AG04450 (cell line): ENCODE measurements around the gene ATP5F1D. TPM values are rescaled to one million over a fixed set of nuclear protein-coding genes. Genes with fewer than 3 reads are reported as not detected.

Experiments used
- CTCF ChIA-PET: fragments of 300-600, 350-600 bp; formaldehyde crosslinking; extraction: SDS; loops from one replicate; lab custom pipeline; 2022; ENCODE audit warnings: antibody characterized with exemption, inconsistent platforms; lab: Charles Lee
- POLR2A ChIA-PET: fragments of 350-600 bp; formaldehyde crosslinking; extraction: SDS; loops from one replicate; lab custom pipeline; 2021; ENCODE audit warnings: antibody characterized with exemption, inconsistent platforms; lab: Yijun Ruan, JAX
- DNase-seq: peaks from one replicate; pipeline ENCODE4 v3.0.0-alpha.2; 2011; ENCODE audit warnings: low read depth, low spot score
- H3K27ac ChIP-seq: one replicate; pipeline ENCODE4 v1.5.1; 2012; ENCODE audit warnings: low read depth, low read length, control low read depth
- H3K27me3 ChIP-seq: one replicate; pipeline ENCODE4 v1.6.0; 2012; ENCODE audit warnings: low read length; ENCODE audit not compliant: control insufficient read depth, insufficient read depth
- H3K4me3 ChIP-seq: 2 replicates; pipeline ENCODE4 v1.5.1; 2011; ENCODE audit warnings: mild to moderate bottlenecking, low read depth, low read length, control low read depth
- H3K9me3 ChIP-seq: 2 replicates; pipeline ENCODE4 v1.5.1; 2012; ENCODE audit warnings: low read length; ENCODE audit not compliant: control insufficient read depth, insufficient read depth
- CTCF ChIP-seq: IDR thresholded peaks from 2 replicates; pipeline ENCODE4 v1.5.1; 2011; ENCODE audit warnings: low read depth, low read length, control low read depth, inconsistent platforms
- polyA plus RNA-seq: library from polyadenylated mRNA; depleted of rRNA; stranded (reverse); fragments of >200 nt; gene quantifications from 2 replicates; pipeline ENCODE4 v1.2.3, GENCODE V29; 2011

ATP5F1D gene
- polyA plus RNA-seq, 1 experiment, result 36.4 TPM

- peak within 1 kb of the TSS; percentile 90 for H3K27ac ChIP-seq
- CTCF ChIA-PET, result no interaction called here
- no peak for DNase-seq
- peak within 1 kb of the TSS; percentile 77 for H3K4me3 ChIP-seq
- POLR2A ChIA-PET, result interaction anchor here (1.0 kb wide), 7 partner anchors 9 to 145 kb away, joined by 3 to 28 read pairs (median 4); partner anchors contain the start of genes CIRBP and FAM174C
- H3K27me3 ChIP-seq, result no peaks in the 10 kb centered on the region
- TF ChIP-seq CTCF, result peak; percentile 45
- no peaks in the 10 kb centered on the region; the same call in 1 of the 2 replicates for H3K9me3 ChIP-seq
Observed at GRCh38 chr19:1248139-1248785, 6.7 kb downstream of the ATP5F1D start, which contains the start of gene MIDN. Gene MIDN (plus strand): TSS chr19:1248583. CDS start chr19:1250297, 1,714 bp downstream.

- ChIA-PET POLR2A (interaction anchor here (0.5 to 1.0 kb wide), 9 partner anchors 9 to 220 kb away, joined by 3 to 28 read pairs (median 3); partner anchors contain the start of genes CIRBP and FAM174C), CTCF (no interaction called here)
- DNase-seq, result no peak
Observed at GRCh38 chr19:1248786-1249297, 7.3 kb downstream of the ATP5F1D start.

GRCh38 chr19:1249298-1249989 is 7.9 kb downstream of the ATP5F1D start:
- ChIA-PET POLR2A (interaction anchor here (0.5 to 1.0 kb wide), 10 partner anchors 8 to 221 kb away, joined by 3 to 28 read pairs (median 4); partner anchors contain the start of genes CIRBP and FAM174C), CTCF (no interaction called here)
- Histone ChIP-seq H3K4me3 (peak overlapping the region; percentile 86), H3K27me3 (no peaks in the 10 kb centered on the region), H3K9me3 (no peaks in the 10 kb centered on the region; the same call in 1 of the 2 replicates), H3K27ac (peak overlapping the region; percentile 78)
- no peak for TF ChIP-seq CTCF
- peak; percentile 89 for DNase-seq

More at GRCh38 chr19:1248786-1249297, 7.3 kb downstream of the ATP5F1D start:
- peak; percentile 55 for TF ChIP-seq CTCF
- peak overlapping the region; percentile 77 for H3K4me3 ChIP-seq
- H3K27me3 ChIP-seq, result no peaks in the 10 kb centered on the region
- peak overlapping the region; percentile 90 for H3K27ac ChIP-seq
- H3K9me3 ChIP-seq, result no peaks in the 10 kb centered on the region; the same call in 1 of the 2 replicates

- H3K27ac ChIP-seq, result peak overlapping the region; percentile 65
- TF ChIP-seq CTCF, result no peak
- no peaks in the 10 kb centered on the region for H3K27me3 ChIP-seq
- H3K9me3 ChIP-seq, result no peaks in the 10 kb centered on the region; the same call in 1 of the 2 replicates
- DNase-seq, result no peak
- peak overlapping the region; percentile 86 for H3K4me3 ChIP-seq
- CTCF ChIA-PET, result no interaction called here
- POLR2A ChIA-PET, result interaction anchor here (1.0 kb wide), 1 partner anchor 17 kb away, joined by 6 read pairs; no protein-coding TSS in a partner anchor
Observed at GRCh38 chr19:1249990-1250436, 8.5 kb downstream of the ATP5F1D start.
